Uterus (tissue), 2 donors: ENCODE data around the gene SMURF1.

Source experiments
- CTCF ChIP-seq, 4 experiments: fragments of 200-600 bp in 2 of 4; fragments of 450-650 bp in 2 of 4; sonication (generic) in 2 of 4; IDR thresholded peaks; one replicate each; pipeline ENCODE4 v1.5.1; 2016 to 2019; ENCODE audit warnings: antibody characterized with exemption in 4 of 4, mild to moderate bottlenecking in 2 of 4, moderate library complexity in 1 of 4
- POLR2A ChIP-seq, 2 donors: fragments of 450-650 bp; IDR thresholded peaks; one replicate each; pipeline ENCODE4 v1.6.1; 2016; ENCODE audit warnings: antibody characterized with exemption in 2 of 2, mild to moderate bottlenecking in 1 of 2, moderate library complexity in 1 of 2

- TF ChIP-seq CTCF (IDR thresholded peaks at IDR 0.05) = no peak
- TF ChIP-seq POLR2A (IDR thresholded peaks at IDR 0.05) = no peak
Measured at GRCh38 chr7:99003419-99003818, 140.5 kb downstream of the SMURF1 start.
